ENCODE results near the gene PARP3.

- no peak for TF ChIP-seq MAX (IDR thresholded peaks at IDR 0.05; ENCODE audit: low read depth, low read length)
- TF ChIP-seq CTCF (IDR thresholded peaks at IDR 0.05; ENCODE audit: low read depth, low read length) = no peak
These were observed 34.1 kb upstream of the PARP3 start for GRCh38 chr3:51908026-51908425.

Measured in NB4 (cell line).